Neural progenitor cell (in vitro differentiated cells): Measurements from ENCODE around the gene PLA2G2E. TPM values are rescaled to one million over a fixed set of nuclear protein-coding genes. Genes with fewer than 3 reads are reported as not detected.
A peak's percentile ranks its signal among the peaks of the same experiment; 100 is the strongest.

Source experiments
- DNase-seq: peaks from one replicate; pipeline ENCODE4 v3.0.0-alpha.2; 2016; ENCODE audit warnings: low spot score
- H2AFZ ChIP-seq: fragments of 200-600 bp; sonication (generic); replicated peaks from 2 replicates; pipeline ENCODE4 v1.6.1; 2016; ENCODE audit warnings: antibody characterized with exemption
- H3F3A ChIP-seq: fragments of 200-600 bp; sonication (generic); 2 replicates; pipeline ENCODE4 v1.6.1; 2016; ENCODE audit warnings: antibody characterized with exemption, low read depth
- H3K27ac ChIP-seq: fragments of 200-600 bp; sonication (generic); 2 replicates; pipeline ENCODE4 v1.5.1; 2016; ENCODE audit warnings: mild to moderate bottlenecking
- H3K27me3 ChIP-seq: fragments of 200-600 bp; sonication (generic); 2 replicates; pipeline ENCODE4 v1.6.1; 2016; ENCODE audit warnings: mild to moderate bottlenecking, moderate library complexity
- H3K36me3 ChIP-seq: fragments of 200-600 bp; sonication (generic); 2 replicates; pipeline ENCODE4 v1.5.1; 2016
- H3K4me1 ChIP-seq: fragments of 200-600 bp; sonication (generic); 2 replicates; pipeline ENCODE4 v1.6.1; 2016; ENCODE audit warnings: mixed run types
- H3K4me2 ChIP-seq: fragments of 200-600 bp; sonication (generic); 2 replicates; pipeline ENCODE4 v1.6.1; 2016
- H3K4me3 ChIP-seq: fragments of 200-600 bp; sonication (generic); 2 replicates; pipeline ENCODE4 v1.5.1; 2016
- H3K79me2 ChIP-seq: fragments of 200-600 bp; sonication (generic); 2 replicates; pipeline ENCODE4 v1.6.1; 2016; ENCODE audit warnings: low read depth
- H3K9ac ChIP-seq: fragments of 200-600 bp; sonication (generic); 2 replicates; pipeline ENCODE4 v1.6.1; 2016
- H3K9me3 ChIP-seq: fragments of 200-600 bp; sonication (generic); 2 replicates; pipeline ENCODE4 v1.5.1; 2016; ENCODE audit warnings: low read depth
- H4K20me1 ChIP-seq: fragments of 200-600 bp; sonication (generic); 2 replicates; pipeline ENCODE4 v1.6.1; 2016; ENCODE audit warnings: low read depth
- H3K27ac Mint-ChIP-seq: 3 replicates; pipeline ENCODE4 v1.8.0; 2021; ENCODE audit warnings: mixed read lengths
- H3K27me3 Mint-ChIP-seq: 2 replicates; pipeline ENCODE4 v1.8.0; 2022; ENCODE audit warnings: low read depth, mild to moderate bottlenecking, inconsistent platforms, moderate library complexity, mixed read lengths; ENCODE audit not compliant: insufficient read depth
- H3K36me3 Mint-ChIP-seq: 3 replicates; pipeline ENCODE4 v1.8.0; 2021; ENCODE audit warnings: mixed read lengths
- H3K4me1 Mint-ChIP-seq: 3 replicates; pipeline ENCODE4 v1.8.0; 2021; ENCODE audit warnings: mixed read lengths
- H3K4me3 Mint-ChIP-seq: 3 replicates; pipeline ENCODE4 v1.8.0; 2021; ENCODE audit warnings: mild to moderate bottlenecking, moderate library complexity, mixed read lengths
- H3K9me3 Mint-ChIP-seq: 3 replicates; pipeline ENCODE4 v1.8.0; 2020; ENCODE audit warnings: mixed read lengths
- EZH2 ChIP-seq: fragments of 200-600 bp; sonication (generic); IDR thresholded peaks from 2 replicates; pipeline ENCODE4 v1.6.1; 2017; ENCODE audit warnings: antibody characterized with exemption, mild to moderate bottlenecking, moderate library complexity
- EZH2phosphoT487 ChIP-seq: fragments of 200-600 bp; sonication (generic); IDR thresholded peaks from 2 replicates; pipeline ENCODE4 v1.6.1; 2017; ENCODE audit warnings: antibody characterized with exemption
- total RNA-seq: library from RNA; depleted of rRNA; stranded (reverse); fragments of >200 nt; gene quantifications from 2 replicates; pipeline ENCODE4 v1.2.3, GENCODE V29; 2015; ENCODE audit warnings: low replicate concordance
- TF ChIP-seq, protein P1 (sequence below): fragments of 200-600 bp; sonication (generic); IDR thresholded peaks from 2 replicates; pipeline ENCODE4 v1.5.1; 2017; ENCODE audit warnings: antibody characterized with exemption, mild to moderate bottlenecking

Gene PLA2G2E
- total RNA-seq, 1 donor from 2014 or later = not detected

DNA sequence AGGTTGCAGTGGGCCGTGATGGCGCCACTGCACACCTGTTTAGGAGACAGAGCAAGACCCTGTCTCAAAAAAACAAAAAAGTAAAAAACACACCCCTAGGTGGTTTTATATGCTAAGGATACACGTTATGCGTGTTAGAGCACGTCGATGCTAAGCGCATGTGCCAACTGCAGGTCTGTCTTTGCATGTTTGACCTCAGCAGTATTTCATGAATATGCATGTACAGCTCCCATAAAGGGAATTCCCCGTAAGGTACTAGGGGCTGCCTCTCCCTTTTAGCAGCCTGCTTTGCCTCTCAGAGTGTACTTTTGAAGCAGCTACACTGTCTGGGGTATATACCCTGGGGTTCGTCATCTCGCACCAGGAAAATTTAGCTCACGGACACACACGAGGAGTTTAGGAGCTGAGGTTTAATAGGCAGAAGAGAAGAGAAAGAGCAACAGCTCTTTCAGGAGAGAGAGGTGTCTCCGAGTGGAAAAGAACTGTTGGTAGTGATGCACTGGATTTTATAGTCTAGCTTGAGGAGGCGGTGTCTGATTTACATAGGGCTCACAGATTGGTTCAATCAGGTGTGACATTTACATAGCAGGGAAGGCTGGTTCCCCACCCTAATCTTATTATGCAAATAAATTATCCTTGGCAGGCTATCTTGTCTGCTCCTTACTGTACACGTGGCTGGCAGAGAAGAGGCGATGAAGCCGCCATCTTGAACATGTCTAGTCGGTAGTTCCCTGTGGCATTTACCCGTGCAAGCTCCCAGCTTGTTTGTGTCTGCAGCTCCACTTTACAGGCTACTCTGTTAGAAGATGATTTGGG lies 45.4 kb downstream of the PLA2G2E start:
- no peak overlapping the region for H3K9ac ChIP-seq

DNA sequence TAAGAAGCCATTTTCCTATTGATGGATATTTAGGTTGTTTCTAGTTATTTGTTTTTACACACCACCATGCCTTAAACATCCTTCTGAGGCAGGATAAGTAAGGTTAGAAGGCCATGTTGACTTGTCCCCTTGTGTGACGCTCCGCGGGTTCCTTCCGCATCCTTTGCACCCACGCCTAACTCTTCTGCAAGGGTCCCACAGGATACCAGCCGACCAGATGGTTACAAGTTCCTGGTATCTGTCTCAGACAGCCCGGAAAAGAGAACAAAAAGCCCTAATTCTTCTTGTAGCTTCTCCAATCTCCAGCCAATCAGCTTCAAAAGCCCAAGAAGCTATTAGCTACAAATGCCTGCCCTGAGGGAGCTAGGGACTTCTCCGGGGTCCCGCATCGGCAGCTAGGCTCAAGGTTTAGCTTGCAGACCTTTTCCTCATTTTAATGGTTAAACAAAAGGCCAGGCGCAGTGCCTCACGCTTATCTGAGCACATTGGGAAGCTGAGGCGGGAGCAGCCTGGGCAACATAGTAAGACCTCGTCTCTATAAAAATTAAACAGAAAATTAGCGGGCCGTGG lies 46.2 kb downstream of the PLA2G2E start:
- DNase-seq = no peak
- peaks cover 2% of the 10 kb centered on the region for H3K9me3 Mint-ChIP-seq

More for the DNA sequence above, 45.4 kb downstream of the PLA2G2E start:
- peak; percentile 28 for DNase-seq
- TF ChIP-seq EZH2phosphoT487 = no peak
- TF ChIP-seq EZH2 = no peak
- TF ChIP-seq, protein P1, sequence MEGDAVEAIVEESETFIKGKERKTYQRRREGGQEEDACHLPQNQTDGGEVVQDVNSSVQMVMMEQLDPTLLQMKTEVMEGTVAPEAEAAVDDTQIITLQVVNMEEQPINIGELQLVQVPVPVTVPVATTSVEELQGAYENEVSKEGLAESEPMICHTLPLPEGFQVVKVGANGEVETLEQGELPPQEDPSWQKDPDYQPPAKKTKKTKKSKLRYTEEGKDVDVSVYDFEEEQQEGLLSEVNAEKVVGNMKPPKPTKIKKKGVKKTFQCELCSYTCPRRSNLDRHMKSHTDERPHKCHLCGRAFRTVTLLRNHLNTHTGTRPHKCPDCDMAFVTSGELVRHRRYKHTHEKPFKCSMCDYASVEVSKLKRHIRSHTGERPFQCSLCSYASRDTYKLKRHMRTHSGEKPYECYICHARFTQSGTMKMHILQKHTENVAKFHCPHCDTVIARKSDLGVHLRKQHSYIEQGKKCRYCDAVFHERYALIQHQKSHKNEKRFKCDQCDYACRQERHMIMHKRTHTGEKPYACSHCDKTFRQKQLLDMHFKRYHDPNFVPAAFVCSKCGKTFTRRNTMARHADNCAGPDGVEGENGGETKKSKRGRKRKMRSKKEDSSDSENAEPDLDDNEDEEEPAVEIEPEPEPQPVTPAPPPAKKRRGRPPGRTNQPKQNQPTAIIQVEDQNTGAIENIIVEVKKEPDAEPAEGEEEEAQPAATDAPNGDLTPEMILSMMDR = no peak
- Mint-ChIP-seq H3K27ac (no peak overlapping the region), H3K36me3 (no peaks in the 10 kb centered on the region), H3K4me1 (peaks cover 12% of the 10 kb centered on the region), H3K9me3 (peaks cover 2% of the 10 kb centered on the region), H3K4me3 (no peak overlapping the region), H3K27me3 (peaks cover 3% of the 10 kb centered on the region)
- Histone ChIP-seq H3K36me3 (no peaks in the 10 kb centered on the region), H3K4me3 (no peak overlapping the region), H2AFZ (peak overlapping the region; percentile 69), H3F3A (peaks cover 5% of the 10 kb centered on the region), H3K4me1 (no peaks in the 10 kb centered on the region), H3K4me2 (no peak overlapping the region), H3K27ac (no peak overlapping the region), H3K79me2 (peaks cover 6% of the 10 kb centered on the region), H3K9me3 (no peaks in the 10 kb centered on the region), H4K20me1 (peaks cover 4% of the 10 kb centered on the region), H3K27me3 (no peaks in the 10 kb centered on the region)

DNA sequence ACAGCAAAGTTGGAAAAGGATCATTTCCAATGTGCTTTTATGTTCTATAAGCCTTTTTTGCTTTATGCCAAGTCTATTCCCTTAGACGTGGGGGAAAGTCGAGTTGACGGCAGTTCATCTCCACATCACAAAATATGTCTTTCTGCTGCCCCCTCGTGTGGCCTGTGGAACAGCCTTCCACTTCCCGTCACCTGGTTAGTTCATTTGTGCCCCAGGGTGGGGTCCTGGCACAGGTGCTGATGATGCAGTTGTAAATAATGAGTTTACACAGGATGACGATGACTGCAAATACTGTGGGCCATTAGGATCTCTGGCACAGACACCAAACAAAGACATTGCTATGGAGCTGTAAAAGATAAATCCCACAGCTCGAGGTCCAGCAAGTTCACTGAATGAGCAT lies 51.2 kb downstream of the PLA2G2E start:
- no peaks in the 10 kb centered on the region for H3K9me3 ChIP-seq
- no peaks in the 10 kb centered on the region for H3K36me3 ChIP-seq
- H3K4me3 ChIP-seq = no peak overlapping the region
- Mint-ChIP-seq H3K36me3 (no peaks in the 10 kb centered on the region), H3K4me1 (no peaks in the 10 kb centered on the region), H3K4me3 (no peak overlapping the region), H3K27ac (no peak overlapping the region), H3K27me3 (peaks cover 8% of the 10 kb centered on the region), H3K9me3 (peaks cover 2% of the 10 kb centered on the region)
- no peak overlapping the region for H2AFZ ChIP-seq
- H3K4me1 ChIP-seq = no peaks in the 10 kb centered on the region
- no peak overlapping the region for H3K9ac ChIP-seq
- no peak for DNase-seq
- H3F3A ChIP-seq = no peaks in the 10 kb centered on the region
- H3K27me3 ChIP-seq = no peaks in the 10 kb centered on the region
- H3K27ac ChIP-seq = no peak overlapping the region
- H3K79me2 ChIP-seq = no peaks in the 10 kb centered on the region
- no peaks in the 10 kb centered on the region for H4K20me1 ChIP-seq
- no peak overlapping the region for H3K4me2 ChIP-seq
- TF ChIP-seq, protein P1 = no peak
- TF ChIP-seq EZH2phosphoT487 (no peak), EZH2 (no peak)

More for the DNA sequence above, 46.2 kb downstream of the PLA2G2E start:
- no peaks in the 10 kb centered on the region for H3K27me3 ChIP-seq
- TF ChIP-seq EZH2 = no peak
- TF ChIP-seq, protein P1 = no peak
- no peak for TF ChIP-seq EZH2phosphoT487
- Mint-ChIP-seq H3K27me3 (peaks cover 3% of the 10 kb centered on the region), H3K4me3 (no peak overlapping the region), H3K4me1 (peaks cover 10% of the 10 kb centered on the region), H3K27ac (no peak overlapping the region), H3K36me3 (no peaks in the 10 kb centered on the region)
- H3K9ac ChIP-seq = no peak overlapping the region
- H3K36me3 ChIP-seq = no peaks in the 10 kb centered on the region
- no peak overlapping the region for H3K27ac ChIP-seq
- H2AFZ ChIP-seq = peak overlapping the region; percentile 72
- peaks cover 5% of the 10 kb centered on the region for H3F3A ChIP-seq
- H3K4me3 ChIP-seq = no peak overlapping the region
- H3K9me3 ChIP-seq = no peaks in the 10 kb centered on the region
- no peaks in the 10 kb centered on the region for H4K20me1 ChIP-seq
- H3K4me1 ChIP-seq = no peaks in the 10 kb centered on the region
- H3K79me2 ChIP-seq = no peaks in the 10 kb centered on the region
- no peak overlapping the region for H3K4me2 ChIP-seq

Other genes with a start within 250 kb of the PLA2G2E start
- 0.30 and 0.40 TPM in 2 replicates for gene TMCO4, start 123.7 kb downstream of the PLA2G2E start, total RNA-seq
- gene RNF186, start 108.3 kb downstream of the PLA2G2E start, total RNA-seq = not detected in 2 replicates
- 22.3 and 28.6 TPM in 2 replicates for gene OTUD3, start 41.2 kb downstream of the PLA2G2E start, total RNA-seq
- gene PLA2G2A, start 56.0 kb upstream of the PLA2G2E start, total RNA-seq = not detected in 2 replicates
- not detected in 2 replicates for gene PLA2G5, start 146.6 kb upstream of the PLA2G2E start, total RNA-seq
- gene PLA2G2D, start 195.9 kb upstream of the PLA2G2E start, total RNA-seq = not detected in 2 replicates
- not detected in 2 replicates for gene PLA2G2F, start 215.7 kb upstream of the PLA2G2E start, total RNA-seq